ENCODE data around the gene FAM90A1.
"Not testable (repeated sequence)": the region's sequence is repeated elsewhere in the genome, so short reads cannot be mapped to it uniquely, and the experiment has no call there.

FAM90A1 gene

DNA sequence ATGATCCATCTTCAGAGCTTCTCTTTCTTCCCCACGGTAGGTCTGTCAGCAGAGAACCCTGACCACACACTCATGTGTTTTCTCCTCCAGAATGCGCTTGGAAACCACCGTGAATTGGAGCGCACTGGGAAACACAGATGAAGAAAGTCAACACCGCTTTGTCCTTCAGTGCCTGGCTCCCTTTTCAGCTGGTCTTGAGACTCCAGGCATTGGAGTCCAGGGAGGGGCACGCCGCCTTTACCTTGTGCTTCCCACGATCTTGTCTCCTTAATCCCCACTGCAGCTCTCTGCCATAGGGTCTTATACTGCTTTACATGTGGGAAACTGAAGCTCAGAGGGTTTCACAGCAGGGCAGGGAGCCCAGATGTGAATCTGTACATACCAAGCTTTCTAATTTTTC, 1.1 kb downstream of the FAM90A1 start:
- Histone ChIP-seq H3K36me3 (ENCODE audit: insufficient read depth) (no peaks in the 10 kb centered on the region), H3K4me2 (no peak overlapping the region), H3K9ac (no peak overlapping the region), H3K27ac (no peak overlapping the region), H3K4me1 (ENCODE audit: low read depth, poor library complexity, severe bottlenecking) (no peaks in the 10 kb centered on the region), H3K79me2 (ENCODE audit: insufficient read depth, low read depth) (no peaks in the 10 kb centered on the region), H4K20me1 (ENCODE audit: insufficient read depth) (no peaks in the 10 kb centered on the region), H3K27me3 (ENCODE audit: insufficient read depth, low read depth) (no peaks in the 10 kb centered on the region), H2AFZ (ENCODE audit: low read depth) (no peak overlapping the region), H3K4me3 (IDR thresholded peaks at IDR 0.05; ENCODE audit: insufficient read depth, low read depth, low read length) (no peak overlapping the region)
- TF ChIP-seq, protein P1, sequence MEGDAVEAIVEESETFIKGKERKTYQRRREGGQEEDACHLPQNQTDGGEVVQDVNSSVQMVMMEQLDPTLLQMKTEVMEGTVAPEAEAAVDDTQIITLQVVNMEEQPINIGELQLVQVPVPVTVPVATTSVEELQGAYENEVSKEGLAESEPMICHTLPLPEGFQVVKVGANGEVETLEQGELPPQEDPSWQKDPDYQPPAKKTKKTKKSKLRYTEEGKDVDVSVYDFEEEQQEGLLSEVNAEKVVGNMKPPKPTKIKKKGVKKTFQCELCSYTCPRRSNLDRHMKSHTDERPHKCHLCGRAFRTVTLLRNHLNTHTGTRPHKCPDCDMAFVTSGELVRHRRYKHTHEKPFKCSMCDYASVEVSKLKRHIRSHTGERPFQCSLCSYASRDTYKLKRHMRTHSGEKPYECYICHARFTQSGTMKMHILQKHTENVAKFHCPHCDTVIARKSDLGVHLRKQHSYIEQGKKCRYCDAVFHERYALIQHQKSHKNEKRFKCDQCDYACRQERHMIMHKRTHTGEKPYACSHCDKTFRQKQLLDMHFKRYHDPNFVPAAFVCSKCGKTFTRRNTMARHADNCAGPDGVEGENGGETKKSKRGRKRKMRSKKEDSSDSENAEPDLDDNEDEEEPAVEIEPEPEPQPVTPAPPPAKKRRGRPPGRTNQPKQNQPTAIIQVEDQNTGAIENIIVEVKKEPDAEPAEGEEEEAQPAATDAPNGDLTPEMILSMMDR (conservative IDR thresholded peaks at IDR 0.05; ENCODE audit: low read depth, low read length), result no peak

DNA sequence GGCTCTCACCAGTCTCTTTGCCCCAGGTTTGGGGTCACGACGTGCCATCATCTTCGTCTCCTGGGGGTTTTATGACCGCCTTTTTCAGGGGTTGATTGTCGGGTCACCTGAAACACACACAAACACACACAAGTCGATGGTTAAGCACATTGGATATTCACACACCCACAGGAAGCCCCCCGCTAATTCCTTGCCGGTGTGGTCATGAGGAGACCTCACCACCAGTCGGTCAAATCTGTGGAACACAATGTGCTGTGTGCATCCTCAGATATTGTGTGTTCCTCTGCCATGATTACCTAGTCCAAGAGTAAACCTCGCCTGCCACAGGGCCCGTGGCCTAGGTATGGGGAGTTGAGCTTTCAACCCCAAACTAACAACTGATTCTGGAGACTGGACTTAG, 2.6 kb downstream of the FAM90A1 start:
- H3K9ac ChIP-seq; H3K36me3 ChIP-seq (ENCODE audit: insufficient read depth); H2AFZ ChIP-seq (ENCODE audit: low read depth); H3K4me1 ChIP-seq (ENCODE audit: low read depth, poor library complexity, severe bottlenecking); H3K27me3 ChIP-seq (ENCODE audit: insufficient read depth, low read depth); H4K20me1 ChIP-seq (ENCODE audit: insufficient read depth); H3K79me2 ChIP-seq (ENCODE audit: insufficient read depth, low read depth); H3K4me3 ChIP-seq (IDR thresholded peaks at IDR 0.05; ENCODE audit: insufficient read depth, low read depth, low read length); H3K27ac ChIP-seq; H3K4me2 ChIP-seq: not testable (repeated sequence)

DNA sequence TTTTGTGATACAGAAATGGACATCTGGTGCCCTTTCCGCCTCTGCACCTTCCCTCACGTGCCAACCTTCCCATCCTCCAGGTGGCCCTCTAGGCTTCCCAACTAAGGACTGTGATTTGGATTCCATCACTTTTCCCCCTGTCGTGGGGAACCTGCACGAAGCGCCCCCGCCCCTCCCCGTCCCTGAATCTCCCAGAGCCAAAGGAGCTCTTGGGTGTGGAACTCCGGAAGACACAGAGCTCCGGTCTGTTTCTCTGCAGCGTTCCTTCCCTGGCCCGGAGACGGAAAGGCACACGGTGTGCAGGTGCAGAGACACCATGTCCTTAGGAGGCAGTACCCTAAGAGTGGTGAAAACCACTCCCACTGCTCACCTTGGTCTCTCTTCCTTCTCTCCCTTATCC, 3.8 kb downstream of the FAM90A1 start:
- not testable (repeated sequence) for H3K4me1 ChIP-seq (ENCODE audit: low read depth, poor library complexity, severe bottlenecking); H3K36me3 ChIP-seq (ENCODE audit: insufficient read depth); H3K9ac ChIP-seq; H2AFZ ChIP-seq (ENCODE audit: low read depth); H3K4me2 ChIP-seq; H4K20me1 ChIP-seq (ENCODE audit: insufficient read depth); H3K4me3 ChIP-seq (IDR thresholded peaks at IDR 0.05; ENCODE audit: insufficient read depth, low read depth, low read length); H3K27me3 ChIP-seq (ENCODE audit: insufficient read depth, low read depth); H3K27ac ChIP-seq; H3K79me2 ChIP-seq (ENCODE audit: insufficient read depth, low read depth)

DNA sequence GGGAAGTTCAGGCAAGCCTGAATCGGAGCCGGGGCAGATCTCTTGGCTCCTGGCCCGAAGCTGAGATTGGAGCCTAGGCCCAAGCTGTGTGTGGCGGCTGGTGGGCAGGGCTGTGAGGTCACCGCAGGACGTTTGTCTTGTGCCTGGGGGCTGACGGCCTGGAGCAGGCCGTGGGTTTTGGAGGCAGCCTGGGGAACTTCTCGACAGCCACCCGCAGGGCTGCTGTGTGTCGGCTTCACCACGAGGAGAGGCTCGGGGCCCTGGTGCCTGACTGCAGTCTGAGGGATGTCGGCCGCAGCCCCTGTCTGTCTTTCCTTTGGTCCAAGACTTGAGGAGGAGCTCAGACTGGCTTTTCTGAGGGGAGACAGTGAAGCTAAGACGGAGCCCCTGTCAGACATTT, 5.1 kb downstream of the FAM90A1 start:
- H3K79me2 ChIP-seq (ENCODE audit: insufficient read depth, low read depth); H3K36me3 ChIP-seq (ENCODE audit: insufficient read depth); H3K9ac ChIP-seq; H3K27me3 ChIP-seq (ENCODE audit: insufficient read depth, low read depth); H3K4me1 ChIP-seq (ENCODE audit: low read depth, poor library complexity, severe bottlenecking); H3K4me3 ChIP-seq (IDR thresholded peaks at IDR 0.05; ENCODE audit: insufficient read depth, low read depth, low read length); H3K27ac ChIP-seq; H3K4me2 ChIP-seq; H4K20me1 ChIP-seq (ENCODE audit: insufficient read depth); H2AFZ ChIP-seq (ENCODE audit: low read depth): not testable (repeated sequence)

DNA sequence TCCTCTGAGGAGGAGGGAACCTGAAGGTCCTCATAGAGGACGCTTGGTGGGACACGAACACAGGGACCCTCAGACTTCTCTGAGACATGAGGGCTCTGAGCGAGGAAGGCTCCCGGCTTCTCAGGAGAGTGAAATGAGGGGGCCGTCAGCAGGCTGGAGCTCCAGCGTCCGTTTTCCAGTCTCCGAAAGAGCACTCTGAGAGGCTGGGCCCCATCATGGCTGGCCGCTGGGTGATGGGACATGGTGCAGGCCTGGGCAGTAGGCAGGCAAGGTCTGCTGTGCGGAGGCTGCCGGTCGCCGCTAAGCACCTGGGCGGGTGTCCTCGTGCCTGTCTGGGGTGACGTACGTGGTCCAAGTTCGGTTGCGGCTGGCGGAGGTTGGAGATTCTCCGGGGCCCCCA, 5.6 kb downstream of the FAM90A1 start:
- not testable (repeated sequence) for H3K36me3 ChIP-seq (ENCODE audit: insufficient read depth); H3K4me3 ChIP-seq (IDR thresholded peaks at IDR 0.05; ENCODE audit: insufficient read depth, low read depth, low read length); H3K27ac ChIP-seq; H3K9ac ChIP-seq; H3K4me2 ChIP-seq; H3K79me2 ChIP-seq (ENCODE audit: insufficient read depth, low read depth); H3K4me1 ChIP-seq (ENCODE audit: low read depth, poor library complexity, severe bottlenecking); H3K27me3 ChIP-seq (ENCODE audit: insufficient read depth, low read depth); H4K20me1 ChIP-seq (ENCODE audit: insufficient read depth); H2AFZ ChIP-seq (ENCODE audit: low read depth)

DNA sequence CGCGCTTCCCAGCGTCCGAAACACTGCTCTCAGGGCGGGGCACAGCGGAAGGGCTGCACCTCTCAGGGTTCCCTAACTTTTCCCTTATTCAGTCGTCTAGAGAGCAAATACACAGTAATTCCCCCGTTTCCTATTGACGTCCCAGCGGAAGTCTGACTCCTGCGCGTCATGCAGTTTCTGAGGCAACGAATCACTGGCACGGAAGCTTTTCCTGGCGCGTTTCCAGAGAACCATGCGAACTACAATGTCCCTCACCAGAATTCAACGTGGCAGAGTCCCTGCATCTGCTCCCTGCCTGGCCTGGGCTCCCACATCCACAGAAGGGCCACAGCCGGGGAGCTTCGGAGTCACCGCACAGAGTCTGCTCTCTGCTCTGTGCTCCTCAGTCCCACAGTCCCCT, 6.0 kb downstream of the FAM90A1 start:
- not testable (repeated sequence) for H3K79me2 ChIP-seq (ENCODE audit: insufficient read depth, low read depth); H4K20me1 ChIP-seq (ENCODE audit: insufficient read depth); H3K36me3 ChIP-seq (ENCODE audit: insufficient read depth); H2AFZ ChIP-seq (ENCODE audit: low read depth); H3K4me1 ChIP-seq (ENCODE audit: low read depth, poor library complexity, severe bottlenecking); H3K9ac ChIP-seq; H3K4me2 ChIP-seq; H3K27ac ChIP-seq; H3K27me3 ChIP-seq (ENCODE audit: insufficient read depth, low read depth); H3K4me3 ChIP-seq (IDR thresholded peaks at IDR 0.05; ENCODE audit: insufficient read depth, low read depth, low read length)

DNA sequence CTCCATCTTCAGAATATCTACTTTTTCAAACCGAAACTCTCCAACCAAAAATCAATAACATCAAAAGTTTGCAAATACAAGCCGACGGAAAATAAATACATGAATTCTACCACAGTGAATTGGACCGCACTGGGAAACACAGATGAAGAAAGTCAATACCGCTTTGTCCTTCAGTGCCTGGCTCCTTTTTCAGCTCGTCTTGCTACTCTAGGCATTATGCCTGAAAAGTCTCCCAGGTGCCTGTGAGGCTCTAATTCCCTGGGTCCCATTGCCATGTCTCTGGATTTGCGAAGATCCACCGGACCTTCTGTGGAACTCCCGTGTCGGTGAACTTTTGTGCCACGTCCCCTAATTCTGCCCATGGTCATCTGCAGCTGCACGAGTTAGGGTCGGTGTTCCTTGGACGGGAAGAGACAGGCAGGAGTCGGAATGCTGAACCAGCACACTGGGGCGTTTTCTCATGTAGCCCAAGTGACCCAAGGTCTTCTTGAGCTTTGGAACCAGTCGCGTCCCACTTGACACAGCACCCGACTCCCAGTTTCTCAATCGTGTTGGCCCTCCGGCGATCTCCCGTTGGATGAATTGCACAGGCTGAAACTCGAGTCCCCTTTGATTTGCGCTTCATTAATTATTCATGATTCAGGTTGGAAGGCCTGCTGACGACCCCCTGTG, 8.6 kb downstream of the FAM90A1 start:
- H2AFZ ChIP-seq (ENCODE audit: low read depth); H3K4me2 ChIP-seq; H3K36me3 ChIP-seq (ENCODE audit: insufficient read depth): not testable (repeated sequence)

DNA sequence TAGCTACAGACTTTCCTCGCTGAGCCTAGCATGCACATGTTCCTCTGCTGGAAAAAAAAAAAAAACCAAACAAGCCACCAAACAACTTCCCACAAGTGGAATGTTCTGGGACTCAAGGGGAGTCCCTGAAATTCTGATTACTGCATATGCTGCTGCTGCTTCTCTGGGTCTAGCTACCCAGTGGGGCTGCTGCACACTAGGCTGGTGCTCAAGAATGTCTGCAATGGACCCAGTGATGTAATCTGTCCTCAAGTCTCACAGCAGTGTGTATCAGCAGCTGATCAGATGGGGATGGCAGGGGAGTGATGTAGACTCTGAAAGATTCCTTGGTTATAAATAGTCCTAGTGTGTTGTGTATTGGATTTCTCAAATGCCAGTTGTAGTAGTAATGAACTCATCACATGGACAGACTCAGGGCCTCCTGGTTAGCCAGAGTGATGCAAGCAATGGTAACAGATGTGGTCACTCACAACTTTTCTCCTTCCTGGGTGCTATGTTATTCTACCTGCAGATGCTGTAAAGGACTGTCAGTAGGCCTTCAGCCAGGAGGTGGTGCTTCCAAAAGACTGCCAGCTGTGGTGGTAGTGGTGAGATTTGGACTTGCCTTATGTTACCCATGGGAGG, 29.6 kb downstream of the FAM90A1 start:
- H3K27me3 ChIP-seq (ENCODE audit: insufficient read depth, low read depth); H3K9ac ChIP-seq; H3K27ac ChIP-seq; H3K4me1 ChIP-seq (ENCODE audit: low read depth, poor library complexity, severe bottlenecking); H4K20me1 ChIP-seq (ENCODE audit: insufficient read depth); H3K4me3 ChIP-seq (IDR thresholded peaks at IDR 0.05; ENCODE audit: insufficient read depth, low read depth, low read length); H3K79me2 ChIP-seq (ENCODE audit: insufficient read depth, low read depth); H2AFZ ChIP-seq (ENCODE audit: low read depth); H3K4me2 ChIP-seq; H3K36me3 ChIP-seq (ENCODE audit: insufficient read depth): not testable (repeated sequence)

More for the DNA sequence above, 8.6 kb downstream of the FAM90A1 start:
- H3K27ac ChIP-seq; H4K20me1 ChIP-seq (ENCODE audit: insufficient read depth); H3K27me3 ChIP-seq (ENCODE audit: insufficient read depth, low read depth); H3K79me2 ChIP-seq (ENCODE audit: insufficient read depth, low read depth); H3K4me1 ChIP-seq (ENCODE audit: low read depth, poor library complexity, severe bottlenecking); H3K4me3 ChIP-seq (IDR thresholded peaks at IDR 0.05; ENCODE audit: insufficient read depth, low read depth, low read length); H3K9ac ChIP-seq: not testable (repeated sequence)

DNA sequence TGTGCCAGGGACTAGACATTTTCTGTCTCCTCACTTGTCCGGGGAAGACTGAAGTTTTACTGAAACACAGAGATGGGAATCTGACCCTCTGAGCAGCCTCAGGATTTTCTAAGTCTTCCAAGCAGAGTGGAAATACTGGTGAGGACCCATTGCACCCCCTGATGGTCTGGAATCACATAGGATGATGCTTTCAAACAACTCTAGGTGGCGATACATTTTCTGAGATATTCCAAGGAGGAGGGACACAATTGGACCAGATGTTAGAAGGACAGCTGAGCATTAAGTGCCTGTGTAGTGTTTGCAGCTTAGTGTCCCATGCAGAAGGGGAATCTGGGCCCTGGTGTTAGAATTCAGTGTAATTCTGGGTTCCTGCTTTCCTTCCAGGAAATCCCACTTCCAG, 39.3 kb downstream of the FAM90A1 start:
- not testable (repeated sequence) for H3K27ac ChIP-seq; H3K36me3 ChIP-seq (ENCODE audit: insufficient read depth); H4K20me1 ChIP-seq (ENCODE audit: insufficient read depth)

DNA sequence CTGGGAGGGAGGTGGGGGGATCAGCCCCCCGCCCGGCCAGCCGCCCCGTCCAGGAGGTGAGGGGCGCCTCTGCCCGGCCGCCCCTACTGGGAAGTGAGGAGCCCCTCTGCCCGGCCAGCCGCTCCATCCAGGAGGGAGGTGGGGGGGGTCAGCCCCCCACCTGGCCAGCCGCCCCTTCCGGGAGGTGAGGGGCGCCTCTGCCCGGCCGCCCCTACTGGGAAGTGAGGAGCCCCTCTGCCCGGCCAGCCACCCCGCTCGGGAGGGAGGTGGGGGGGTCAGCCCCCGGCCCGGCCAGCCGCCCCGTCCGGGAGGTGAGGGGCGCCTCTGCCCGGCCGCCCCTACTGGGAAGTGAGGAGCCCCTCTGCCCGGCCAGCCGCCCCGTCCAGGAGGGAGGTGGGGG, 43.2 kb downstream of the FAM90A1 start:
- not testable (repeated sequence) for H3K9ac ChIP-seq

More for the DNA sequence above, 39.3 kb downstream of the FAM90A1 start:
- not testable (repeated sequence) for H3K4me2 ChIP-seq; H3K27me3 ChIP-seq (ENCODE audit: insufficient read depth, low read depth); H3K4me1 ChIP-seq (ENCODE audit: low read depth, poor library complexity, severe bottlenecking); H3K9ac ChIP-seq; H2AFZ ChIP-seq (ENCODE audit: low read depth); H3K79me2 ChIP-seq (ENCODE audit: insufficient read depth, low read depth); H3K4me3 ChIP-seq (IDR thresholded peaks at IDR 0.05; ENCODE audit: insufficient read depth, low read depth, low read length)

More for the DNA sequence above, 43.2 kb downstream of the FAM90A1 start:
- H3K4me1 ChIP-seq (ENCODE audit: low read depth, poor library complexity, severe bottlenecking); H2AFZ ChIP-seq (ENCODE audit: low read depth); H3K4me3 ChIP-seq (IDR thresholded peaks at IDR 0.05; ENCODE audit: insufficient read depth, low read depth, low read length); H3K27me3 ChIP-seq (ENCODE audit: insufficient read depth, low read depth); H3K79me2 ChIP-seq (ENCODE audit: insufficient read depth, low read depth); H3K27ac ChIP-seq; H3K36me3 ChIP-seq (ENCODE audit: insufficient read depth); H3K4me2 ChIP-seq; H4K20me1 ChIP-seq (ENCODE audit: insufficient read depth): not testable (repeated sequence)
